Hematopoietic multipotent progenitor cell treated with erythropoietin and hydrocortisone succinate and interleukin-3 and kit ligand, for 17 days (in vitro differentiated cells): Measurements from ENCODE around the gene AZIN2.
"Not testable (repeated sequence)": the region's sequence is repeated elsewhere in the genome, so short reads cannot be mapped to it uniquely, and the experiment has no call there.

Source experiments
- DNase-seq: peaks from one replicate; pipeline ENCODE4 v3.0.0-alpha.2; 2015; ENCODE audit warnings: low spot score

Gene AZIN2

GRCh38 chr1:33128781-33129180 lies 47.8 kb downstream of the AZIN2 start:
- DNase-seq = no peak

- no peak for DNase-seq
These were observed 49.3 kb downstream of the AZIN2 start for GRCh38 chr1:33130297-33130696.

- DNase-seq = no peak
These were observed 50.2 kb downstream of the AZIN2 start for GRCh38 chr1:33131191-33131590.

DNA sequence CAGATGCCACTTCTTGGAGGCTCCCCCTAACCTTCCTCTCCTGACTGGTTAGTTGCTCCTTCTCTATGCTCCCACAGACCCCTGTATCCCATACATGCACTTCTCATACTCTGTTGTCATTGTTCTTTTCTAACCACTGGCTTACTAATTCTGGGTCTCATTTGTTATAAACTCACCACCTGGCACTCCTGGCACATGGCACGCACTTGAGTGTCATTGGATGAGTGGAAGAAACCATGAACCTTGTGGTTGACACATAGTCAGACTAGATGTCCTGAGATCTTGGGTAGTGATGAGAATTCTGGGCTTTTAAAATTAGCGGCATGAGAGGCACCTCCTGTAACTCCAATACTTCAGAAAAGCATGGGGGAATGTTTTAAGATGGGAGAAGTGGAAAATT lies 51.6 kb downstream of the AZIN2 start:
- no peak for DNase-seq

DNA sequence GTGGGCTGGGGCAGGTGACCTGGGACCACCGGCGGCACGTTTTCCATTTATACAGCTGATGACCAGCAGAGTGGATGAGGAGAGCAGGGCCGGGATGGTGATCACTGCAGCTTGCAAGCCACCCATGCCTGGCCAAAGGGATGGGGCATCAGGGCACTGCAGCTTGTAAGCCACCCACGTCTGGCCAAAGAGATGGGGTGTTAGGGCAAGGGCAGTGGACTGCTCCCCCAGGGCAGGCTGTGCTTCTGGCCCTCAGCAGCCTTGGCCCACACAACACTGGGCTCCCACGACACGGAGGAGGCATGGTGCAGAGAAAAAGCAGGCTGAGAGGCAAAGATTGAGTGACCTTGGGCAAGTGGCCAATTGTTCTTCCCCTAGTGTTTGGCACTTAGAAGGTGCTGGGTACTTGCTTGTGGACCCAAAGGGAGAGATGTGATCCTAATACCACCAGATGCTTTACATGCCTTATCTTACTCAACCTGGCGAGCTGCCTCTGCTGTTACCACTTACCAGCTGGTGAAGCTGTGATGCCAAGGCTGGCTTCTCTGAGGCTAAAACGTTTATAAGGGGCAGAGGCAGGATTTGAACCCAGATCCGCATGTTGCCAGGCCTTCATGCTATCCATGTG lies 52.6 kb downstream of the AZIN2 start:
- no peak for DNase-seq

DNA sequence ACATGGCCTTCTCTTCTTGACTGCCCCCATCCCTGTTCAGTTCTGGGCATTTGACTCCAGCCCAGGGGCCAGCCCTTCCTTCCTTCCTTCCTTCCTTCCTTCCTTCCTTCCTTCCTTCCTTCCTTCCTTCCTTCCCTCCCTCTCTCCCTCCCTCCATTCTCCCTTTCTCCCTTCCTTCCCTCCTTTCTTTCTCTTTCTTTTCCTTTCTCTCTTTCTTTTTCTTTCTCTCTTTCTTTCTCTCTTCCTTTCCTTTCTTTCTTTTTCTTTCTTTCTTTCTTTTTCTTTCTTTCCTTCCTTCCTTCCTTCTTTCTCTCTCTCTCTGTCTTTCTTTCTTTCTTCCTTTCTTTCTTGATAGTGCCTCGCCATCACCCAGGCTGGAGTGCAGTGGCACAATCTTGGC lies 55.1 kb downstream of the AZIN2 start:
- DNase-seq = not testable (repeated sequence)

DNA sequence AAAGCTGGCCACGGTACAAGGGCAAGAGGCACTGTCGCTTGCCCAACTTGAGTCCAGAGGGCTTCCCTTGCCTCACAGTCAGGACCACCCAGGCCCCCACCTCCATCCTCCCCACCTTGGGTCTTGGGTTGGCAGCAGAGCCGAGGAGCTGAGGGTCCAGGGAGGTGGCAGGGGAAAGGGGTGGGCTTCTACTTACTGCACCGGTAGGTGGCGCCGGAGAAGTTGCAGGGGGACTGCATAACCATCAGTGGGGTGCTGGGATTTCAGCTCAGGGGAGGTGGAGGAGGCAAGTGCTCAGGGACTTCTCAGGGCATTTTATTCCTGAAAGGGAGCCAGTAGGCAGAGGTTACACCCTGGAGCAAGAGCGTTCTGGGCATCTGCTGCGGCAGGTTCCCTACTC lies 56.8 kb downstream of the AZIN2 start:
- DNase-seq = no peak

GRCh38 chr1:33140153-33141149 lies 59.5 kb downstream of the AZIN2 start:
- DNase-seq = no peak

- DNase-seq = no peak
These were observed 60.3 kb downstream of the AZIN2 start for GRCh38 chr1:33141216-33141615.

- DNase-seq = no peak
These were observed 60.8 kb downstream of the AZIN2 start for GRCh38 chr1:33141781-33142180.

- DNase-seq = no peak
These were observed 61.6 kb downstream of the AZIN2 start for GRCh38 chr1:33142483-33143064.

- DNase-seq = no peak
These were observed 62.2 kb downstream of the AZIN2 start for GRCh38 chr1:33143176-33143575.

DNA sequence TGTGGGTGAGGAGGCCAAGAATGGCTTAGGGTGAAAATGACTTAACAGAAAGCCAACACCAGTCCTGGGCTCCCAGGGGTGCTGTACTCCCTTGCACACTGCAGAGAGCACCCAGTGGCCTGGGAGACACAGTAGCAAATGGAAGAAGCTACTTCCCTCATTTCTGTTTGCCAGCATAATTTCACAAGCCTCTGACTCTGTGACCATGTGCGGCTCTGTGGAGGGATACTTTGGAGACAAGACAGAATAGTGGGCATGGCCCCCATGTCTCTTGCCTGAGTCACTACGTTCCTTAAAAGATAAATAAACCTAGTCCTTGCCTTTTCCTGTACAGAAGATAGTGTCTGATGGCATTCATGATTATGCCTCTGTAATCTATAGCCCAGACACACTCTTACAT lies 62.7 kb downstream of the AZIN2 start:
- DNase-seq = no peak

- no peak for DNase-seq
These were observed 65.0 kb downstream of the AZIN2 start for GRCh38 chr1:33146003-33146402.

GRCh38 chr1:33147275-33147996 lies 66.5 kb downstream of the AZIN2 start:
- DNase-seq = no peak

GRCh38 chr1:33147997-33148314 lies 67.0 kb downstream of the AZIN2 start:
- DNase-seq = peak; percentile 7

- no peak for DNase-seq
These were observed 67.7 kb downstream of the AZIN2 start for GRCh38 chr1:33148615-33149014.

- DNase-seq = no peak
These were observed 68.7 kb downstream of the AZIN2 start for GRCh38 chr1:33149453-33150190.

GRCh38 chr1:33150522-33150921 lies 69.6 kb downstream of the AZIN2 start:
- DNase-seq = no peak

DNA sequence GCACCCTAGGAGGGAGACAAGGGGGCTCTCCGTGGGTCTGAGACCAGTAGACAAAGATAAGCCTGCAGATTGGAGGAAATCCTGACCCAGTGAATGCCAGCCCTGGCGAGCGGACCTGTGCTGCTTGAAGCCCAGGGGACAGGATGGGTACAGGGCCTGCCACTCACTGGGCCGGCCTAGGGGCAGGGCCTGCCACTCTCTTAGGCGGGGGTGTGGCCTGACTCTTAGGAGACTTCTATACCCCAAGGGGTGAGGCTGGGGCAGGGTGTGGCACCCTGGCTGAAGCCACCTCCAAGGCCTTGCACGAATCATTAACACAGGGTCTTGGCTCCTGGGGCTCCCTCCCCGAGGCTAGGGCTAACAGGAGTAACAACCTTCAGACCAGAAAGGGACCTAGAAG lies 70.2 kb downstream of the AZIN2 start:
- no peak for DNase-seq

DNA sequence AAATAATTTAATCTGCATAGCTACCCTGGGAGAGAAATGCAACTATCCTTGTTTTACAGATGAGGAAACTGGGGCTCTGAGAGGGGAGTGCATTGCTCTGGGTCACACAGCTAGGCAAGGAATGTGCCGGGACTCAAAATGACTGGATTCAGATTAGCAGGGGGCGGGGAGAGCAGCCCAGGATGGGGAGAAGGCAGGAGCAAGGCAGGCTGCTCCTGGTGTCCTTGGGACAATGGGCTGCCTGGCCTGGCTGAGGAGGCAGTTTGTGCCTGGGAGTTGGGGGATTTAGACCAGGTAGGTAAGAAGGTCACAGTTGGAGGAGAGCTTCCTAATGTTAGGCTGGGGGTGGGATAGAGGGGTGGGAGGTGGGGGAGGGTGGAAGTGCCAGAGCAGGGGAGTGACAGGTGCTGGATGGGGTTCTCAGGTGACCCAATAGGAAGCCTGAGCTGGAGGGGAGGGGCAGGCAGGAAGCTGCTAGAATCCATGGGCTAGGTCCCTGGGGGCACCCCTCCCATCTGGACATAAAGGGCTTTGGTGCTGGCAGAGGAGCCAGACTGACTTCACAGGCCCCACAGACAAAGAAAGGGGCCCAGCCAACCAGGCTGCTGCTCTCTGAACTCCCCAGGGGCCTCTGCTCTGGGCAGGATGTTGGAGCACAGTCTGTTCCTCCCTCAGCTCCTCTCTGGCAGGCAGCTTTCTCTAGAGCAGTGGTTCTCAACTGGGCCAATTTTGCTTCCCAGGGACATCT lies 71.9 kb downstream of the AZIN2 start:
- no peak for DNase-seq
